ENCODE results near the gene PLXDC2.

DNA sequence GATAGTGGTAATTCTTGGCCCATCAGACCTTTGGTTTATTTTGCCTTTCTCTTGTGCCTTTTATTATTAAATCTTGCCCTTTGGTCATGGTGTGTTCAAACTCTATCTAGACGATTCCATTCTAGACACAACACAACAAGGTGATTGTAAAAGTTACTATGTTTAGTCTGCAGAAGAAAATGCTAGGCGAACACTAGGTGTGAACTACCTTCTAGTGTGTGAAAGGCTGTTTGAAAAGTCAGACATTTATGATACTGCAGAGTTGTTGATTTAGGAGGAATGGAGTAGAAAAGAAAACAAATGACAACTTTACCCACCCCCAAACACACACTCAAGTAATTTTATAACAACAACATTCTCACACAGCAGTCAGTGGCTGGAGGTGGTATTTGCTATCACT lies 103.4 kb downstream of the PLXDC2 start:
- TF ChIP-seq POLR2A (IDR thresholded peaks at IDR 0.05) = no peak
- TF ChIP-seq, protein P1, sequence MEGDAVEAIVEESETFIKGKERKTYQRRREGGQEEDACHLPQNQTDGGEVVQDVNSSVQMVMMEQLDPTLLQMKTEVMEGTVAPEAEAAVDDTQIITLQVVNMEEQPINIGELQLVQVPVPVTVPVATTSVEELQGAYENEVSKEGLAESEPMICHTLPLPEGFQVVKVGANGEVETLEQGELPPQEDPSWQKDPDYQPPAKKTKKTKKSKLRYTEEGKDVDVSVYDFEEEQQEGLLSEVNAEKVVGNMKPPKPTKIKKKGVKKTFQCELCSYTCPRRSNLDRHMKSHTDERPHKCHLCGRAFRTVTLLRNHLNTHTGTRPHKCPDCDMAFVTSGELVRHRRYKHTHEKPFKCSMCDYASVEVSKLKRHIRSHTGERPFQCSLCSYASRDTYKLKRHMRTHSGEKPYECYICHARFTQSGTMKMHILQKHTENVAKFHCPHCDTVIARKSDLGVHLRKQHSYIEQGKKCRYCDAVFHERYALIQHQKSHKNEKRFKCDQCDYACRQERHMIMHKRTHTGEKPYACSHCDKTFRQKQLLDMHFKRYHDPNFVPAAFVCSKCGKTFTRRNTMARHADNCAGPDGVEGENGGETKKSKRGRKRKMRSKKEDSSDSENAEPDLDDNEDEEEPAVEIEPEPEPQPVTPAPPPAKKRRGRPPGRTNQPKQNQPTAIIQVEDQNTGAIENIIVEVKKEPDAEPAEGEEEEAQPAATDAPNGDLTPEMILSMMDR (IDR thresholded peaks at IDR 0.05) = no peak
